Activated CD8-positive, alpha-beta T cell treated with anti-CD3 and anti-CD28 coated beads for 36 hours (primary cell): ENCODE results near the gene GBF1. TPM values are rescaled to one million over a fixed set of nuclear protein-coding genes. Genes with fewer than 3 reads are reported as not detected.

Experiments
- ATAC-seq: fragments of 200-7000 bp; cut with Tn5 transposase; one replicate; pipeline ENCODE4 v1.10.0; 2021; ENCODE audit warnings: mild to moderate bottlenecking, moderate library complexity
- CTCF ChIA-PET: fragments of 350-600 bp; sonication (Branson Sonifier 250); formaldehyde crosslinking; loops from one replicate; lab custom pipeline; 2021; ENCODE audit warnings: antibody characterized with exemption; lab: Charles Lee
- POLR2A ChIA-PET: fragments of 350-600 bp; sonication (Branson Sonifier 250); formaldehyde crosslinking; loops from one replicate; lab custom pipeline; 2021; ENCODE audit warnings: antibody characterized with exemption; lab: Charles Lee
- DNase-seq: peaks from one replicate; pipeline ENCODE4 v3.0.0-alpha.2; 2020
- H3K27ac Mint-ChIP-seq: one replicate; pipeline ENCODE4 v1.8.0; 2021; ENCODE audit warnings: mild to moderate bottlenecking, mixed read lengths
- H3K27me3 Mint-ChIP-seq: one replicate; pipeline ENCODE4 v1.8.0; 2021; ENCODE audit warnings: mixed read lengths
- H3K36me3 Mint-ChIP-seq: one replicate; pipeline ENCODE4 v1.8.0; 2021; ENCODE audit warnings: low read depth, mixed read lengths
- H3K4me1 Mint-ChIP-seq: one replicate; pipeline ENCODE4 v1.8.0; 2021; ENCODE audit warnings: low read depth, mixed read lengths
- H3K4me3 Mint-ChIP-seq: one replicate; pipeline ENCODE4 v1.8.0; 2021; ENCODE audit warnings: mild to moderate bottlenecking, moderate library complexity, mixed read lengths
- H3K9me3 Mint-ChIP-seq: one replicate; pipeline ENCODE4 v1.8.0; 2021; ENCODE audit warnings: mixed read lengths
- CTCF ChIP-seq: fragments of 200-600 bp; IDR thresholded peaks from one replicate; pipeline ENCODE4 v1.8.0; 2022; ENCODE audit warnings: antibody characterized with exemption, mild to moderate bottlenecking
- intact Hi-C: fragments of 100-400 bp; cut with micrococcal nuclease; formaldehyde crosslinking; loops from one replicate; pipeline ENCODE4 v1.10.0; 2022
- total RNA-seq, 2 experiments: library from RNA; stranded (reverse); gene quantifications; one replicate each; pipeline ENCODE4 v1.2.3, GENCODE V29; 2021

The GBF1 gene
- total RNA-seq, 2 experiments from 2014 or later: 25.4 to 28.2 TPM

GRCh38 chr10:102393411-102394078 is 148.2 kb downstream of the GBF1 start:
- Mint-ChIP-seq H3K27ac (peak overlapping the region; percentile 98), H3K36me3 (peaks cover 36% of the 10 kb centered on the region), H3K4me3 (peak overlapping the region; percentile 93), H3K27me3 (no peaks in the 10 kb centered on the region), H3K4me1 (peaks cover 40% of the 10 kb centered on the region), H3K9me3 (no peaks in the 10 kb centered on the region)
- ChIA-PET POLR2A (interaction anchor here (0.6 to 9.1 kb wide), 25 partner anchors 9 to 233 kb away, joined by 3 to 107 read pairs (median 4); partner anchors contain the start of genes C10orf95, CUEDC2, FBXL15 and SUFU), CTCF (interaction anchor here (0.7 to 15.2 kb wide), 35 partner anchors 9 to 240 kb away, joined by 3 to 143 read pairs (median 5); partner anchors contain the start of genes C10orf95, CUEDC2, ELOVL3 and FBXL15)
- intact Hi-C loops: loop anchor here (2.0 kb wide), 2 partner anchors 85 to 149 kb away; partner anchors contain the start of gene GBF1
- DNase-seq: peak; percentile 17
- peak; percentile 91 for TF ChIP-seq CTCF
- no peak for ATAC-seq

- no peaks in the 10 kb centered on the region for H3K9me3 Mint-ChIP-seq
- CTCF ChIA-PET: interaction anchor here (0.8 to 15.2 kb wide), 33 partner anchors 9 to 241 kb away, joined by 3 to 143 read pairs (median 5); partner anchors contain the start of genes C10orf95, CUEDC2, ELOVL3 and FBXL15
- intact Hi-C loops: loop anchor here (2.0 kb wide), 2 partner anchors 85 to 149 kb away; partner anchors contain the start of gene GBF1
- H3K4me3 Mint-ChIP-seq: peak overlapping the region; percentile 93
- peaks cover 44% of the 10 kb centered on the region for H3K4me1 Mint-ChIP-seq
- H3K36me3 Mint-ChIP-seq: peaks cover 40% of the 10 kb centered on the region
- H3K27me3 Mint-ChIP-seq: no peaks in the 10 kb centered on the region
- no peak for TF ChIP-seq CTCF
- peak overlapping the region; percentile 98 for H3K27ac Mint-ChIP-seq
- POLR2A ChIA-PET: interaction anchor here (0.7 to 9.1 kb wide), 28 partner anchors 10 to 316 kb away, joined by 3 to 107 read pairs (median 6); partner anchors contain the start of genes C10orf95, CUEDC2, ELOVL3 and FBXL15
- ATAC-seq (peak; percentile 85), DNase-seq (peak; percentile 98)
Observed at GRCh38 chr10:102394079-102394800, 148.9 kb downstream of the GBF1 start.

GRCh38 chr10:102394801-102395399 is 149.6 kb downstream of the GBF1 start:
- ATAC-seq: peak; percentile 15
- Mint-ChIP-seq H3K27me3 (no peaks in the 10 kb centered on the region), H3K27ac (peak overlapping the region; percentile 98), H3K4me3 (peak overlapping the region; percentile 93), H3K36me3 (peaks cover 46% of the 10 kb centered on the region), H3K4me1 (peaks cover 49% of the 10 kb centered on the region), H3K9me3 (no peaks in the 10 kb centered on the region)
- CTCF ChIA-PET: interaction anchor here (1.0 to 15.2 kb wide), 13 partner anchors 8 to 205 kb away, joined by 3 to 143 read pairs (median 12); partner anchors contain the start of genes C10orf95, ELOVL3 and FBXL15
- intact Hi-C loops: loop anchor here (2.0 kb wide), 2 partner anchors 84 to 150 kb away; partner anchors contain the start of gene GBF1
- TF ChIP-seq CTCF: no peak
- POLR2A ChIA-PET: interaction anchor here (0.7 to 9.1 kb wide), 20 partner anchors 10 to 316 kb away, joined by 3 to 107 read pairs (median 8); partner anchors contain the start of genes C10orf95, CUEDC2, ELOVL3 and FBXL15
- DNase-seq: peak; percentile 78

GRCh38 chr10:102395400-102396316 is 150.3 kb downstream of the GBF1 start, which contains the start of gene NFKB2:
NFKB2 (plus strand) TSS chr10:102395705; CDS start chr10:102395960, 255 bp downstream.
- CTCF ChIA-PET: interaction anchor here (1.0 to 15.2 kb wide), 15 partner anchors 8 to 188 kb away, joined by 3 to 143 read pairs (median 8); partner anchors contain the start of genes C10orf95, ELOVL3 and FBXL15

More at GRCh38 chr10:102395400-102396316, 150.3 kb downstream of the GBF1 start, which contains the start of gene NFKB2:
- ATAC-seq (peak; percentile 33), DNase-seq (peak; percentile 93)
- no peaks in the 10 kb centered on the region for H3K9me3 Mint-ChIP-seq
- H3K36me3 Mint-ChIP-seq: peaks cover 54% of the 10 kb centered on the region
- H3K27me3 Mint-ChIP-seq: no peaks in the 10 kb centered on the region
- peak within 1 kb of the TSS; percentile 93 for H3K4me3 Mint-ChIP-seq
- H3K27ac Mint-ChIP-seq: peak within 1 kb of the TSS; percentile 98
- peaks cover 55% of the 10 kb centered on the region for H3K4me1 Mint-ChIP-seq
- POLR2A ChIA-PET: interaction anchor here (1.0 to 9.1 kb wide), 16 partner anchors 10 to 169 kb away, joined by 4 to 107 read pairs (median 14); partner anchors contain the start of genes C10orf95, CUEDC2, ELOVL3 and FBXL15
- intact Hi-C loops: loop anchor here (2.0 kb wide), 2 partner anchors 83 to 151 kb away; partner anchors contain the start of gene GBF1
- TF ChIP-seq CTCF: no peak
